ENCODE measurements around the gene GPATCH1.

DNA sequence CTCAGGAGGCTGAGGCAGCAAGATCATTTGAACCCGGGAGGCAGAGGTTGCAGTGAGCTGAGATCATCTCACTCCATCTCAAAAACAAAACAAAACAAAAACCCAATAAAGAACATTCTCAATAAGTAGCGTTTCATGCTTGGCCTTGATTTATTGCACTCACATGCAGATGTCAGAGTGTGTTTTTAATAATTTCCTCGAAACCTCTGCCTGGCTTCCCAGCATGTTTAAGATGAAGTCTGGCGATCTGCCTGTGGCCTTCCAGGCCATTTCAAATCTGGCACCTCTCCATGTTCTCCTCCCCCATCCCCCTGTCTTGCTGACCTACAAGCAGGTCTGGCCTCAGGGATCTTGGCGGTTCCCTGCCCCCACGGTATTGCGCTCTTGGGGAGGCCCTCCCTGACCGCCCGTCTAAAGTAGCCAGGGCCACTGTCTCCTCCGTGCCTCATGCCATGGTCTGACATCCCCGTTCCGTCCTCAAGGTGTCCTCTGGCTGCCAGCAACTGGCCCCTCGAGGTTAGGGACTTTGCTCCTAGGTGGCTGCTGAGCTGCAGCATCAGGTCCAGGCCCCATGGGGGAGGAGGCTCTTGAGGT, 52.6 kb downstream of the GPATCH1 start:
- TF ChIP-seq SMARCE1 (IDR thresholded peaks at IDR 0.05) (no peak), ZNF586 (CRISPR knock-in tag; conservative IDR thresholded peaks at IDR 0.05) (no peak), ZC3H4 (CRISPR knock-in tag; IDR thresholded peaks at IDR 0.05; ENCODE audit: borderline replicate concordance) (no peak), EP300 (IDR thresholded peaks at IDR 0.05; ENCODE audit: low read length) (no peak), POLR2A (conservative IDR thresholded peaks at IDR 0.05) (no peak), ZNF217 (CRISPR knock-in tag; IDR thresholded peaks at IDR 0.05) (no peak), ZNF146 (CRISPR knock-in tag; IDR thresholded peaks at IDR 0.05; ENCODE audit: unreplicated experiment) (no peak), SIN3A (IDR thresholded peaks at IDR 0.05; ENCODE audit: borderline replicate concordance in 2 of 2, control insufficient read depth in 1 of 2, low read depth in 2 of 2, low read length in 2 of 2) (no peak), CSDE1 (IDR thresholded peaks at IDR 0.05) (no peak), GATAD2A (IDR thresholded peaks at IDR 0.05) (no peak)
- TF ChIP-seq, protein P1, sequence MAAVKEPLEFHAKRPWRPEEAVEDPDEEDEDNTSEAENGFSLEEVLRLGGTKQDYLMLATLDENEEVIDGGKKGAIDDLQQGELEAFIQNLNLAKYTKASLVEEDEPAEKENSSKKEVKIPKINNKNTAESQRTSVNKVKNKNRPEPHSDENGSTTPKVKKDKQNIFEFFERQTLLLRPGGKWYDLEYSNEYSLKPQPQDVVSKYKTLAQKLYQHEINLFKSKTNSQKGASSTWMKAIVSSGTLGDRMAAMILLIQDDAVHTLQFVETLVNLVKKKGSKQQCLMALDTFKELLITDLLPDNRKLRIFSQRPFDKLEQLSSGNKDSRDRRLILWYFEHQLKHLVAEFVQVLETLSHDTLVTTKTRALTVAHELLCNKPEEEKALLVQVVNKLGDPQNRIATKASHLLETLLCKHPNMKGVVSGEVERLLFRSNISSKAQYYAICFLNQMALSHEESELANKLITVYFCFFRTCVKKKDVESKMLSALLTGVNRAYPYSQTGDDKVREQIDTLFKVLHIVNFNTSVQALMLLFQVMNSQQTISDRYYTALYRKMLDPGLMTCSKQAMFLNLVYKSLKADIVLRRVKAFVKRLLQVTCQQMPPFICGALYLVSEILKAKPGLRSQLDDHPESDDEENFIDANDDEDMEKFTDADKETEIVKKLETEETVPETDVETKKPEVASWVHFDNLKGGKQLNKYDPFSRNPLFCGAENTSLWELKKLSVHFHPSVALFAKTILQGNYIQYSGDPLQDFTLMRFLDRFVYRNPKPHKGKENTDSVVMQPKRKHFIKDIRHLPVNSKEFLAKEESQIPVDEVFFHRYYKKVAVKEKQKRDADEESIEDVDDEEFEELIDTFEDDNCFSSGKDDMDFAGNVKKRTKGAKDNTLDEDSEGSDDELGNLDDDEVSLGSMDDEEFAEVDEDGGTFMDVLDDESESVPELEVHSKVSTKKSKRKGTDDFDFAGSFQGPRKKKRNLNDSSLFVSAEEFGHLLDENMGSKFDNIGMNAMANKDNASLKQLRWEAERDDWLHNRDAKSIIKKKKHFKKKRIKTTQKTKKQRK (IDR thresholded peaks at IDR 0.05; ENCODE audit: borderline replicate concordance, low read depth, low read length), result no peak
- TF ChIP-seq, protein P2, sequence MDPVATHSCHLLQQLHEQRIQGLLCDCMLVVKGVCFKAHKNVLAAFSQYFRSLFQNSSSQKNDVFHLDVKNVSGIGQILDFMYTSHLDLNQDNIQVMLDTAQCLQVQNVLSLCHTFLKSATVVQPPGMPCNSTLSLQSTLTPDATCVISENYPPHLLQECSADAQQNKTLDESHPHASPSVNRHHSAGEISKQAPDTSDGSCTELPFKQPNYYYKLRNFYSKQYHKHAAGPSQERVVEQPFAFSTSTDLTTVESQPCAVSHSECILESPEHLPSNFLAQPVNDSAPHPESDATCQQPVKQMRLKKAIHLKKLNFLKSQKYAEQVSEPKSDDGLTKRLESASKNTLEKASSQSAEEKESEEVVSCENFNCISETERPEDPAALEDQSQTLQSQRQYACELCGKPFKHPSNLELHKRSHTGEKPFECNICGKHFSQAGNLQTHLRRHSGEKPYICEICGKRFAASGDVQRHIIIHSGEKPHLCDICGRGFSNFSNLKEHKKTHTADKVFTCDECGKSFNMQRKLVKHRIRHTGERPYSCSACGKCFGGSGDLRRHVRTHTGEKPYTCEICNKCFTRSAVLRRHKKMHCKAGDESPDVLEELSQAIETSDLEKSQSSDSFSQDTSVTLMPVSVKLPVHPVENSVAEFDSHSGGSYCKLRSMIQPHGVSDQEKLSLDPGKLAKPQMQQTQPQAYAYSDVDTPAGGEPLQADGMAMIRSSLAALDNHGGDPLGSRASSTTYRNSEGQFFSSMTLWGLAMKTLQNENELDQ (CRISPR knock-in tag; IDR thresholded peaks at IDR 0.05; ENCODE audit: borderline replicate concordance), result no peak
- TF ChIP-seq, protein P3, sequence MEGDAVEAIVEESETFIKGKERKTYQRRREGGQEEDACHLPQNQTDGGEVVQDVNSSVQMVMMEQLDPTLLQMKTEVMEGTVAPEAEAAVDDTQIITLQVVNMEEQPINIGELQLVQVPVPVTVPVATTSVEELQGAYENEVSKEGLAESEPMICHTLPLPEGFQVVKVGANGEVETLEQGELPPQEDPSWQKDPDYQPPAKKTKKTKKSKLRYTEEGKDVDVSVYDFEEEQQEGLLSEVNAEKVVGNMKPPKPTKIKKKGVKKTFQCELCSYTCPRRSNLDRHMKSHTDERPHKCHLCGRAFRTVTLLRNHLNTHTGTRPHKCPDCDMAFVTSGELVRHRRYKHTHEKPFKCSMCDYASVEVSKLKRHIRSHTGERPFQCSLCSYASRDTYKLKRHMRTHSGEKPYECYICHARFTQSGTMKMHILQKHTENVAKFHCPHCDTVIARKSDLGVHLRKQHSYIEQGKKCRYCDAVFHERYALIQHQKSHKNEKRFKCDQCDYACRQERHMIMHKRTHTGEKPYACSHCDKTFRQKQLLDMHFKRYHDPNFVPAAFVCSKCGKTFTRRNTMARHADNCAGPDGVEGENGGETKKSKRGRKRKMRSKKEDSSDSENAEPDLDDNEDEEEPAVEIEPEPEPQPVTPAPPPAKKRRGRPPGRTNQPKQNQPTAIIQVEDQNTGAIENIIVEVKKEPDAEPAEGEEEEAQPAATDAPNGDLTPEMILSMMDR (IDR thresholded peaks at IDR 0.05 in 2 of 3, conservative IDR thresholded peaks at IDR 0.05 in 1 of 3; ENCODE audit: insufficient read depth in 2 of 3, low read depth in 1 of 3, low read length in 3 of 3), result no peak

Measured in K562 (cell line).